HepG2 (cell line): ENCODE data around the gene PCDH12. TPM values are rescaled to one million over a fixed set of nuclear protein-coding genes. Genes with fewer than 3 reads are reported as not detected.
A peak's percentile ranks its signal among the peaks of the same experiment; 100 is the strongest.

Experiments used
- ATF5 ChIP-seq: sonication (generic); formaldehyde crosslinking; IDR thresholded peaks from 2 replicates; pipeline ENCODE4 v1.4.0; 2020; ENCODE audit warnings: mild to moderate bottlenecking, low read depth, missing genetic modification reagents
- CERS6 ChIP-seq: sonication (generic); formaldehyde crosslinking; IDR thresholded peaks from 2 replicates; pipeline ENCODE4 v1.5.0; 2020; ENCODE audit warnings: missing genetic modification reagents
- ELF4 ChIP-seq: sonication (generic); formaldehyde crosslinking; IDR thresholded peaks from 2 replicates; pipeline ENCODE4 v1.5.0; 2020; ENCODE audit warnings: missing genetic modification reagents, mild to moderate bottlenecking, moderate library complexity, borderline replicate concordance
- HNRNPUL1 ChIP-seq: fragments of 200-400 bp; formaldehyde crosslinking; IDR thresholded peaks from 2 replicates; pipeline ENCODE4 v1.6.1; 2017; ENCODE audit warnings: low read depth, mild to moderate bottlenecking, low read length, moderate library complexity
- HOXA3 ChIP-seq: sonication (generic); formaldehyde crosslinking; IDR thresholded peaks from 2 replicates; pipeline ENCODE4 v1.5.0; 2020; ENCODE audit warnings: missing genetic modification reagents
- IKZF5 ChIP-seq: IDR thresholded peaks from 2 replicates; pipeline ENCODE4 v1.6.1; 2018; ENCODE audit warnings: missing genetic modification reagents, mild to moderate bottlenecking, missing compliant biosample characterization
- MAX ChIP-seq: IDR thresholded peaks from 2 replicates; pipeline ENCODE4 v1.6.1; 2012; ENCODE audit warnings: inconsistent platforms
- NPAS2 ChIP-seq: sonication (generic); formaldehyde crosslinking; IDR thresholded peaks from 2 replicates; pipeline ENCODE4 v1.8.0; 2022; ENCODE audit warnings: mild to moderate bottlenecking, missing genetic modification reagents, borderline replicate concordance
- NR2F1 ChIP-seq, 2 experiments: fragments of 450-650 bp in 1 of 2; formaldehyde crosslinking in 1 of 2; IDR thresholded peaks; 2 replicates each; pipeline versions ENCODE4 v1.5.0 to v1.6.1; 2016 to 2020; ENCODE audit warnings: mild to moderate bottlenecking in 1 of 2, missing compliant biosample characterization in 1 of 2, missing genetic modification reagents in 1 of 2, moderate library complexity in 1 of 2
- PLSCR1 ChIP-seq: sonication (generic); formaldehyde crosslinking; IDR thresholded peaks from 2 replicates; pipeline ENCODE4 v1.5.0; 2020; ENCODE audit warnings: missing genetic modification reagents, mild to moderate bottlenecking, borderline replicate concordance
- RXRB ChIP-seq: IDR thresholded peaks from 2 replicates; pipeline ENCODE4 v1.6.1; 2016; ENCODE audit warnings: borderline replicate concordance, missing genetic modification reagents, missing compliant biosample characterization
- SKI ChIP-seq: fragments of 450-650 bp; IDR thresholded peaks from one replicate; pipeline ENCODE4 v1.6.1; 2018; ENCODE audit warnings: mild to moderate bottlenecking; ENCODE audit not compliant: partially characterized antibody
- SNAPC5 ChIP-seq: sonication (generic); formaldehyde crosslinking; IDR thresholded peaks from 2 replicates; pipeline ENCODE4 v1.8.1; 2023; ENCODE audit warnings: mild to moderate bottlenecking, missing genetic modification reagents, borderline replicate concordance
- TBL1XR1 ChIP-seq: fragments of 150-350 bp; IDR thresholded peaks from 2 replicates; pipeline ENCODE4 v1.6.1; 2014; ENCODE audit warnings: borderline replicate concordance, low read length; ENCODE audit not compliant: partially characterized antibody
- WIZ ChIP-seq: sonication (generic); formaldehyde crosslinking; IDR thresholded peaks from 2 replicates; pipeline ENCODE4 v1.5.1; 2020; ENCODE audit warnings: mild to moderate bottlenecking, missing genetic modification reagents
- ZNF280B ChIP-seq: sonication (generic); formaldehyde crosslinking; IDR thresholded peaks from 2 replicates; pipeline ENCODE4 v1.5.0; 2020; ENCODE audit warnings: missing genetic modification reagents, mild to moderate bottlenecking, borderline replicate concordance
- ZNF414 ChIP-seq: sonication (generic); formaldehyde crosslinking; IDR thresholded peaks from 2 replicates; pipeline ENCODE4 v1.5.0; 2020; ENCODE audit warnings: missing genetic modification reagents
- ZNF576 ChIP-seq: sonication (generic); formaldehyde crosslinking; IDR thresholded peaks from 2 replicates; pipeline ENCODE4 v1.4.0; 2020; ENCODE audit warnings: mild to moderate bottlenecking, missing genetic modification reagents
- ZNF691 ChIP-seq: sonication (generic); formaldehyde crosslinking; IDR thresholded peaks from 2 replicates; pipeline ENCODE4 v1.4.0; 2020; ENCODE audit warnings: missing genetic modification reagents, low read depth, mild to moderate bottlenecking, borderline replicate concordance
- ZNF816 ChIP-seq: sonication (generic); formaldehyde crosslinking; IDR thresholded peaks from 2 replicates; pipeline ENCODE4 v1.8.0; 2022; ENCODE audit warnings: missing genetic modification reagents, mild to moderate bottlenecking, borderline replicate concordance
- polyA plus RNA-seq, 8 experiments: library from polyadenylated mRNA; depleted of rRNA in 3 of 8; stranded (reverse) in 7 of 8; unstranded in 1 of 8; fragments of >200 nt; fragmentation: Illumina TruSeq in 4 of 8; extraction: Trizol in 4 of 8; gene quantifications; 2 replicates each; pipeline versions ENCODE4 v1.2.1 to v1.2.3, GENCODE V29; 2011 to 2016; ENCODE audit warnings: low read depth in 4 of 8, missing spikeins in 1 of 8, mixed read lengths in 1 of 8; ENCODE audit not compliant: insufficient read depth in 1 of 8
- total RNA-seq, 5 experiments: library from RNA; depleted of rRNA; stranded (reverse); fragments of >200 nt; fragmentation: Illumina TruSeq; extraction: Trizol; gene quantifications; 2 replicates each; pipeline ENCODE4 v1.2.3, GENCODE V29; 2016; ENCODE audit warnings: low read depth in 1 of 5

The PCDH12 gene
- total and polyA plus RNA-seq, 2 of the 13 experiments (the other 11 are each of a cell fraction or from before 2014, with no cell fraction given): not detected

- TF ChIP-seq CERS6 (CRISPR knock-in tag) (no peak), ZNF414 (no peak), TBL1XR1 (no peak), PLSCR1 (CRISPR knock-in tag) (no peak), SKI (peak; percentile 55), MAX (peak; percentile 71), IKZF5 (peak; percentile 84), NPAS2 (CRISPR knock-in tag) (no peak), ZNF816 (CRISPR knock-in tag) (no peak; the same call in 1 of the 2 replicates), HNRNPUL1 (0 out of 2 replicates have a peak, but pooled peaks have one; percentile 42), HOXA3 (peak; percentile 82), SNAPC5 (no peak), ELF4 (CRISPR knock-in tag) (0 out of 2 replicates have a peak, but pooled peaks have one; percentile 73), ZNF691 (peak; percentile 83; the same call in 1 of the 2 replicates), ZNF576 (0 out of 2 replicates have a peak, but pooled peaks have one; percentile 82), RXRB (CRISPR knock-in tag) (peak; percentile 12; the same call in 1 of the 2 replicates), NR2F1 (CRISPR knock-in tag; IDR thresholded peaks at IDR 0.05) (no peak), WIZ (peak; percentile 85; the same call in 1 of the 2 replicates), ZNF280B (CRISPR knock-in tag) (peak; percentile 91), ATF5 (CRISPR knock-in tag) (no peak)
Observed at GRCh38 chr5:141968914-141969608, 11.1 kb upstream of the PCDH12 start, which contains the start of gene RNF14 (continued).
